Measurements from ENCODE around the gene MBP. TPM values are rescaled to one million over a fixed set of nuclear protein-coding genes. Genes with fewer than 3 reads are reported as not detected.

Gene MBP
- total and polyA plus RNA-seq, 10 of the 15 experiments (the other 5 are each of a cell fraction or from before 2014, with no cell fraction given), result 12.2 to 67.8 (median 42.1) TPM

DNA sequence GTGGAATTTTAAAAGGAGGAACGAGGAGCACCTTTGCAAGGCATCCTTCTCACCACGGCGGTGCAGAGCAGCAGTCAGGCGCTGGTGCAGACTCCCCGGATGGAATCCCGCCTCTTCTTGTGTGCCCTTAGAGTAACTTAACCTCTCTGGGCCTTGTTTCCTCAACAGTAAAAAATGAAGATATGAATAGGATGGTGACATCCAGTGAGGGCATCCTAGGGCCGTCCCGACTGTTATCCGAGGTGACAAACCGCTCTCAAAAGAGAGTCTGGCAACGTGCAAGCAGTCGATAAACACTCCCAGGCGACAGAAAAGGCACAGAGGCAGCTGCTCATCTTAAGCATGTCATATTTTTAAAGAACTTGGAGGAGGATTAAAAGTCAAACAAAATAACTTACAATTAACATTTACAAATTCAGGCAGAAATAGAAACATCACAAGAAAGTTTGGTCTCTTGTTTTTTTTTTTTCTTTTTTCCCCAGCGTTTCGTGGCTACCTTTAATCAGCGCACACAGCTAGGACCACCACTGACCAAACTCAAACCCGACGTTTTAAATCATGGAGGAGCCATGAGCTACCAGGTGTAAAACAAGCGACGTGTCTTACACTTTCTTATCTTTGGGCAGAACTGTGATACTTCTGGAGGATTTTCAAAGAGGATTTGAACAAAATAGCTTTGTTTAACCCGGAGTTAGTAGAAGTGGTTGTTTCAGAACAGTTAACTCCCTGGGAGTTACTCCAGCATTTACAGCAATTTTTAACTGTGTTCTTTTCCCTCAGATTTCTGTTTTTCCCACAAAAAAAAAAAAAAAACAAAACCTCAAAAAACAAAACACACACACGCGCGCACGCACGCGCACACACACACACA, 2.1 kb downstream of the MBP start:
- no peaks in the 10 kb centered on the region for H3K36me3 ChIP-seq (ENCODE audit: control insufficient read depth in 2 of 2, insufficient read depth in 2 of 2, low read length in 1 of 2)
- H3K27me3 ChIP-seq (replicated peaks in 1 of 2; ENCODE audit: control insufficient read depth in 2 of 2, insufficient read depth in 2 of 2, low read length in 1 of 2), result no peaks in the 10 kb centered on the region
- H3K27ac ChIP-seq (ENCODE audit: control insufficient read depth, insufficient read depth), result peak overlapping the region; percentile 97
- SMC1A ChIA-PET (ENCODE audit: uncharacterized antibody, unreplicated experiment), result interaction anchor here (0.6 to 2.9 kb wide), 19 partner anchors 9 to 165 kb away, joined by 3 to 27 read pairs (median 5); no protein-coding TSS in a partner anchor
- H3K9ac ChIP-seq (ENCODE audit: control insufficient read depth, insufficient read depth, low read length), result peak overlapping the region; percentile 97
- H2AFZ ChIP-seq (ENCODE audit: control insufficient read depth, low read depth, low read length), result no peak overlapping the region
- H3K4me2 ChIP-seq (ENCODE audit: control insufficient read depth, insufficient read depth), result peak overlapping the region; percentile 60
- CTCF ChIA-PET, result interaction anchor here (0.6 to 4.5 kb wide), 13 partner anchors 8 to 323 kb away, joined by 3 to 19 read pairs (median 5); no protein-coding TSS in a partner anchor
- POLR2A ChIA-PET, result interaction anchor here (0.7 to 5.2 kb wide), 12 partner anchors 9 to 81 kb away, joined by 3 to 45 read pairs (median 4); no protein-coding TSS in a partner anchor
- peaks cover 73% of the 10 kb centered on the region for H3K79me2 ChIP-seq (ENCODE audit: control insufficient read depth, insufficient read depth, low read length)
- in situ Hi-C loops (cut with MboI), result no loop called here
- DNase-seq (ENCODE audit: low read depth, low spot score) (no peak), FAIRE-seq (no peak), ATAC-seq (no peak)
- RAD21 ChIA-PET (ENCODE audit: unreplicated experiment), result interaction anchor here (0.8 to 9.0 kb wide), 12 partner anchors 7 to 81 kb away, joined by 3 to 73 read pairs (median 6); no protein-coding TSS in a partner anchor
- H4K20me1 ChIP-seq (ENCODE audit: control insufficient read depth, insufficient read depth), result no peaks in the 10 kb centered on the region
- H3K9me3 ChIP-seq (replicated peaks; ENCODE audit: control insufficient read depth, insufficient read depth, low read length), result no peaks in the 10 kb centered on the region; the same call in 2 of the 3 replicates
- intact Hi-C loops (cut with micrococcal nuclease; ENCODE audit: unreplicated experiment), result loop anchor here (5.0 kb wide), 1 partner anchor 128 kb away; no protein-coding TSS in a partner anchor
- H3K4me1 ChIP-seq (ENCODE audit: control insufficient read depth, insufficient read depth, low read length), result peaks cover 38% of the 10 kb centered on the region
- TF ChIP-seq MLLT1 (IDR thresholded peaks at IDR 0.05), result peak; percentile 79
- 0 out of 2 replicates have a peak, but pooled peaks have one; percentile 35 for TF ChIP-seq WRNIP1 (IDR thresholded peaks at IDR 0.05; ENCODE audit: borderline replicate concordance, low read depth, low read length)
- TF ChIP-seq IRF3 (IDR thresholded peaks at IDR 0.05), result no peak
- TF ChIP-seq NFIC (IDR thresholded peaks at IDR 0.05; ENCODE audit: low read depth, low read length), result 0 out of 2 replicates have a peak, but pooled peaks have one; percentile 2
- peak in 1 of 2 experiments; percentile 4; a peak in 1 of 4 replicates for TF ChIP-seq BHLHE40 (IDR thresholded peaks at IDR 0.05; ENCODE audit: borderline replicate concordance in 1 of 2, low read depth in 2 of 2, low read length in 1 of 2)
- TF ChIP-seq IKZF1 (conservative IDR thresholded peaks at IDR 0.05), result peak; percentile 10; the same call in 1 of the 2 replicates
- WGBS (ENCODE audit: insufficient coverage, insufficient replicate concordance, low lambda C conversion rate, missing lambda C conversion rate), result 39% methylated on average over 21 of the region's 27 CpGs
- BruUV-seq (replicated peaks), result TSS peak; percentile 30
- H3K4me3 ChIP-seq, result peak overlapping the region; percentile 98

All from GM12878 (cell line).